WTC11 (cell line): ENCODE measurements around the gene PTPRJ. TPM values are rescaled to one million over a fixed set of nuclear protein-coding genes. Genes with fewer than 3 reads are reported as not detected.
A peak's percentile ranks its signal among the peaks of the same experiment; 100 is the strongest.

Experiments used
- ATAC-seq: fragments of 200-7000 bp; cut with Tn5 transposase; 2 replicates; pipeline ENCODE4 v1.10.0; 2021; ENCODE audit warnings: mild to moderate bottlenecking, moderate library complexity
- CTCF ChIA-PET: fragments of 300-600 bp; sonication (Branson Sonifier 250); formaldehyde crosslinking; loops from one replicate; lab custom pipeline; 2021; ENCODE audit warnings: antibody characterized with exemption; lab: Charles Lee
- POLR2A ChIA-PET: fragments of 350-600 bp; sonication (Branson Sonifier 250); formaldehyde crosslinking; loops from one replicate; lab custom pipeline; 2021; ENCODE audit warnings: antibody characterized with exemption; lab: Charles Lee
- DNase-seq: peaks from one replicate; pipeline ENCODE4 v3.0.0; 2021; ENCODE audit warnings: low spot score
- H3K27ac Mint-ChIP-seq: 2 replicates; pipeline ENCODE4 v1.8.0; 2021; ENCODE audit warnings: mixed read lengths
- H3K27me3 Mint-ChIP-seq: 2 replicates; pipeline ENCODE4 v1.8.0; 2021; ENCODE audit warnings: low read depth, mild to moderate bottlenecking, moderate library complexity, mixed read lengths
- H3K36me3 Mint-ChIP-seq: 2 replicates; pipeline ENCODE4 v1.8.0; 2021; ENCODE audit warnings: mixed read lengths
- H3K4me1 Mint-ChIP-seq: 2 replicates; pipeline ENCODE4 v1.8.0; 2022; ENCODE audit warnings: mixed read lengths
- H3K4me3 Mint-ChIP-seq: 2 replicates; pipeline ENCODE4 v1.8.0; 2021; ENCODE audit warnings: mild to moderate bottlenecking, moderate library complexity, mixed read lengths
- H3K9me3 Mint-ChIP-seq: 2 replicates; pipeline ENCODE4 v1.8.0; 2021; ENCODE audit warnings: mixed read lengths
- ATF2 ChIP-seq: sonication (generic); formaldehyde crosslinking; IDR thresholded peaks from 2 replicates; pipeline ENCODE4 v1.8.1; 2022; ENCODE audit warnings: low read depth, missing genetic modification reagents, borderline replicate concordance
- ELF4 ChIP-seq: sonication (generic); formaldehyde crosslinking; IDR thresholded peaks from 2 replicates; pipeline ENCODE4 v1.8.1; 2022; ENCODE audit warnings: low read depth, mild to moderate bottlenecking, moderate library complexity, missing genetic modification reagents
- FOXK1 ChIP-seq: sonication (generic); formaldehyde crosslinking; IDR thresholded peaks from 2 replicates; pipeline ENCODE4 v1.8.0; 2022; ENCODE audit warnings: mild to moderate bottlenecking, moderate library complexity, missing genetic modification reagents
- IRF2 ChIP-seq: sonication (generic); formaldehyde crosslinking; IDR thresholded peaks from 2 replicates; pipeline ENCODE4 v1.8.0; 2022; ENCODE audit warnings: low read depth, missing genetic modification reagents, borderline replicate concordance
- JAZF1 ChIP-seq: fragments of 250-450 bp; sonication (Bioruptor Pico); IDR thresholded peaks from 2 replicates; pipeline ENCODE4 v1.9.0; 2021; ENCODE audit warnings: moderate library complexity, mild to moderate bottlenecking, inconsistent platforms
- MLX ChIP-seq: sonication (generic); formaldehyde crosslinking; IDR thresholded peaks from 2 replicates; pipeline ENCODE4 v1.8.1; 2023; ENCODE audit warnings: mild to moderate bottlenecking, missing genetic modification reagents, moderate library complexity
- NR1H2 ChIP-seq: sonication (generic); formaldehyde crosslinking; IDR thresholded peaks from 2 replicates; pipeline ENCODE4 v1.9.0; 2021; ENCODE audit warnings: mild to moderate bottlenecking, moderate library complexity, missing genetic modification reagents
- NR2C2 ChIP-seq: sonication (generic); formaldehyde crosslinking; IDR thresholded peaks from 2 replicates; pipeline ENCODE4 v1.8.0; 2022; ENCODE audit warnings: mild to moderate bottlenecking, missing genetic modification reagents
- PRRX2 ChIP-seq: fragments of 250-450 bp; sonication (Bioruptor Pico); IDR thresholded peaks from 2 replicates; pipeline ENCODE4 v1.8.0; 2021; ENCODE audit warnings: mild to moderate bottlenecking
- SOX15 ChIP-seq: fragments of 250-450 bp; sonication (Bioruptor Pico); IDR thresholded peaks from 2 replicates; pipeline ENCODE4 v1.9.0; 2021; ENCODE audit warnings: mild to moderate bottlenecking
- TEAD1 ChIP-seq: sonication (generic); formaldehyde crosslinking; IDR thresholded peaks from 2 replicates; pipeline ENCODE4 v1.8.0; 2022; ENCODE audit warnings: mild to moderate bottlenecking, missing genetic modification reagents
- ZBTB43 ChIP-seq: sonication (generic); formaldehyde crosslinking; IDR thresholded peaks from 2 replicates; pipeline ENCODE4 v1.8.1; 2023; ENCODE audit warnings: mild to moderate bottlenecking, missing genetic modification reagents
- ZMAT4 ChIP-seq: fragments of 250-450 bp; sonication (Bioruptor Pico); IDR thresholded peaks from 2 replicates; pipeline ENCODE4 v1.9.0; 2021; ENCODE audit warnings: mild to moderate bottlenecking
- ZNF138 ChIP-seq: sonication (generic); formaldehyde crosslinking; conservative IDR thresholded peaks from 2 replicates; pipeline ENCODE4 v1.8.1; 2022; ENCODE audit warnings: mild to moderate bottlenecking, moderate library complexity, missing genetic modification reagents
- ZNF416 ChIP-seq: fragments of 250-450 bp; sonication (Bioruptor Pico); IDR thresholded peaks from 2 replicates; pipeline ENCODE4 v1.9.0; 2021; ENCODE audit warnings: mild to moderate bottlenecking, inconsistent platforms
- ZNF512 ChIP-seq: sonication (generic); formaldehyde crosslinking; IDR thresholded peaks from 2 replicates; pipeline ENCODE4 v1.8.1; 2022; ENCODE audit warnings: missing genetic modification reagents, borderline replicate concordance
- ZNF671 ChIP-seq: fragments of 250-450 bp; sonication (Bioruptor Pico); IDR thresholded peaks from 2 replicates; pipeline ENCODE4 v1.8.0; 2021; ENCODE audit warnings: mild to moderate bottlenecking
- total RNA-seq: library from RNA; stranded (reverse); gene quantifications from 3 replicates; pipeline ENCODE4 v1.2.3, GENCODE V29; 2021
- TF ChIP-seq, protein P1 (sequence below): sonication (generic); formaldehyde crosslinking; conservative IDR thresholded peaks from 2 replicates; pipeline ENCODE4 v1.8.1; 2022; ENCODE audit warnings: mild to moderate bottlenecking, missing genetic modification reagents

Gene PTPRJ
- total RNA-seq, 1 experiment from 2014 or later = 19.5 TPM

DNA sequence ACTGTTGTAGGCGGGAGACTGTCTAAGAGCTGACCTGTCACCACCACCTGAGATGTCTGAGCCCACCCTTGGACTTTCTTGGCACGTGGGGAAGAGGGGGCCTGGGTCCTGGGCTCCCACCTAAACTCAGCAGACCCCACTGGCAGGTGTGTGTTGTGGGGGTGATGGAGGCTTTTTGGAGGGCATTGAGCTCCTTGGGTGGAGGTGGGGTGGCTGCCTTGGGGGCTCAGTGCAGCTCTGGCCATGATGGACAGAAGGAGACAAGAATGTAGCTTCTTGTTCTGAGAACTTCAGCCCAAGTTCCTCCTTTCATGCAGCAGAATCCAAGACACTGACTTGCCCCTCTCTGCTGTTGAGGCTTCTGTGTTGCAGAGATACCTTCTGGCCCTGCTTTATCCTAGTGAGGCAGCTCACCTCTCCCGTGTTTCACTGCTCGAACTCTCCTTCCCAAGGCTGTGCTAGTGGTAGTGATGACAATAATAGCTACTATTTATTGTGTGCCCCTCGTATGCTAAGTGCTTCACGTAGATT, 119.6 kb downstream of the PTPRJ start:
- no peak overlapping the region for H3K27ac Mint-ChIP-seq
- H3K9me3 Mint-ChIP-seq = no peaks in the 10 kb centered on the region
- POLR2A ChIA-PET = no interaction called here
- DNase-seq = no peak
- peaks cover 46% of the 10 kb centered on the region for H3K4me1 Mint-ChIP-seq
- H3K27me3 Mint-ChIP-seq = no peaks in the 10 kb centered on the region
- ATAC-seq = no peak
- no peaks in the 10 kb centered on the region for H3K36me3 Mint-ChIP-seq
- no peak overlapping the region for H3K4me3 Mint-ChIP-seq
- CTCF ChIA-PET = interaction anchor here (0.6 to 1.4 kb wide), 3 partner anchors 9 to 120 kb away, joined by 3 to 6 read pairs (median 6); partner anchors contain the start of gene PTPRJ
- no peak for TF ChIP-seq ELF4
- TF ChIP-seq ZNF416 (CRISPR knock-in tag) = no peak
- no peak for TF ChIP-seq NR1H2 (CRISPR knock-in tag)
- TF ChIP-seq, protein P1, sequence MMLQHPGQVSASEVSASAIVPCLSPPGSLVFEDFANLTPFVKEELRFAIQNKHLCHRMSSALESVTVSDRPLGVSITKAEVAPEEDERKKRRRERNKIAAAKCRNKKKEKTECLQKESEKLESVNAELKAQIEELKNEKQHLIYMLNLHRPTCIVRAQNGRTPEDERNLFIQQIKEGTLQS = no peak
- TF ChIP-seq ZNF671 (CRISPR knock-in tag) = no peak
- no peak for TF ChIP-seq NR2C2 (CRISPR knock-in tag)
- TF ChIP-seq ZBTB43 = no peak
- no peak for TF ChIP-seq ZNF138 (CRISPR knock-in tag)
- no peak for TF ChIP-seq SOX15 (CRISPR knock-in tag)
- no peak for TF ChIP-seq FOXK1
- TF ChIP-seq ZMAT4 (CRISPR knock-in tag) = no peak
- no peak for TF ChIP-seq JAZF1 (CRISPR knock-in tag)
- no peak for TF ChIP-seq TEAD1
- TF ChIP-seq ZNF512 (CRISPR knock-in tag) = no peak
- no peak for TF ChIP-seq ATF2 (CRISPR knock-in tag)
- TF ChIP-seq IRF2 (CRISPR knock-in tag) = no peak
- TF ChIP-seq PRRX2 = no peak

DNA sequence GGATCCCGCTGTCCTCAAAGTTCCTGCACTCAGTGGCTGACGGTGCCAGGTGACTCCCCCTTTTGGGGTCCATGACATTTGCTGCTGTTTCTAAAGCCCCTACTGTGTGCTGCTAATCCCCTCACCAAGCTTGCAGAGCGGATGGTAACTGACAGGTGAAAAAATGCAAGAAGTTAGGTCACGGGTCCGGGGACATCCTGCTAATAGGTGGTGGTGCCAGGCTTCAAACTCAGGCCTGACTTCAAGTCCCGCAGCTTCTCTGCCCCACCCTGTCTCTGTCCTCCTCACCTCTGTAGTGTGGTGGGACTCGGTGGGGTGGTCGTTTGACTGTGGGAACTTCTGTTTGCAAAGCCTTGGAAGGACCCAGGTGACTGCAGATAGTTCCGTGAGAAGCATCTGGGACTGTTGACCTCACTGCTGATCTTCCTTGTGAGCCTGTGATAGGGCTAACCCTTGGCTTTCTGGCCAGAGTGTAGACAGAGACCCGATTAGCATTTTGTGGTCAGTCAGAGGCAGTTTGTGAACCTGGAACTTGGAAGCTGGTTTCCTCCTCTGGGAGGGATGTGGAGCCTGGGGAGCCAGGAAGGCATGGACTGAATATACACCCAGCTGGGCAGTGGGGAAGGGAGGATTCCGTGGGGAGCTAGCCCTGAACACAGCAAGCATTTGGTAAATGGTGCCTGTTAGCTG, 120.8 kb downstream of the PTPRJ start:
- Mint-ChIP-seq H3K27me3 (no peaks in the 10 kb centered on the region), H3K9me3 (no peaks in the 10 kb centered on the region), H3K36me3 (no peaks in the 10 kb centered on the region), H3K4me3 (no peak overlapping the region), H3K4me1 (peaks cover 40% of the 10 kb centered on the region), H3K27ac (peak overlapping the region; percentile 45)
- ChIA-PET CTCF (interaction anchor here (0.8 to 1.3 kb wide), 2 partner anchors 9 to 169 kb away, joined by 4 read pairs; no protein-coding TSS in a partner anchor), POLR2A (interaction anchor here (0.7 kb wide), 1 partner anchor 17 kb away, joined by 6 read pairs; no protein-coding TSS in a partner anchor)
- TF ChIP-seq MLX (CRISPR knock-in tag) = no peak
- DNase-seq = no peak
- ATAC-seq = no peak
